HCT116 (cell line): ENCODE data around the gene HRH4.

Experiments used
- EZH2 ChIP-seq: fragments of 200-600 bp; sonication (generic); IDR thresholded peaks from 2 replicates; pipeline ENCODE4 v1.6.1; 2017; ENCODE audit warnings: antibody characterized with exemption, mixed run types
- FOSL1 ChIP-seq: IDR thresholded peaks from 2 replicates; pipeline ENCODE4 v1.6.1; 2012; ENCODE audit warnings: low read depth
- RAD21 ChIP-seq: IDR thresholded peaks from 2 replicates; pipeline ENCODE4 v1.6.1; 2012; ENCODE audit warnings: low read depth, mild to moderate bottlenecking
- SP1 ChIP-seq: IDR thresholded peaks from 2 replicates; pipeline ENCODE4 v1.6.1; 2012; ENCODE audit warnings: low read depth
- YY1 ChIP-seq: IDR thresholded peaks from 2 replicates; pipeline ENCODE4 v1.6.1; 2011; ENCODE audit warnings: low read length, low read depth, moderate library complexity, mild to moderate bottlenecking; ENCODE audit not compliant: insufficient replicate concordance; ENCODE audit errors: extremely low read depth
- ZFX ChIP-seq: fragments of 450-650 bp; IDR thresholded peaks from 2 replicates; pipeline ENCODE4 v1.6.1; 2017
- TF ChIP-seq, protein P1 (sequence below), 3 experiments: fragments of 200-600 bp in 1 of 3; sonication (generic) in 1 of 3; IDR thresholded peaks in 2 of 3; conservative IDR thresholded peaks in 1 of 3; 2 replicates each; pipeline ENCODE4 v1.5.1; 2012 to 2017; ENCODE audit warnings: low read depth in 2 of 3, low read length in 2 of 3, antibody characterized with exemption in 1 of 3, borderline replicate concordance in 1 of 3, control low read depth in 1 of 3, mild to moderate bottlenecking in 1 of 3, mixed read lengths in 1 of 3, mixed run types in 1 of 3, moderate library complexity in 1 of 3; ENCODE audit not compliant: insufficient read depth in 1 of 3
- TF ChIP-seq, protein P2 (sequence below): IDR thresholded peaks from 2 replicates; pipeline ENCODE4 v1.6.1; 2012

DNA sequence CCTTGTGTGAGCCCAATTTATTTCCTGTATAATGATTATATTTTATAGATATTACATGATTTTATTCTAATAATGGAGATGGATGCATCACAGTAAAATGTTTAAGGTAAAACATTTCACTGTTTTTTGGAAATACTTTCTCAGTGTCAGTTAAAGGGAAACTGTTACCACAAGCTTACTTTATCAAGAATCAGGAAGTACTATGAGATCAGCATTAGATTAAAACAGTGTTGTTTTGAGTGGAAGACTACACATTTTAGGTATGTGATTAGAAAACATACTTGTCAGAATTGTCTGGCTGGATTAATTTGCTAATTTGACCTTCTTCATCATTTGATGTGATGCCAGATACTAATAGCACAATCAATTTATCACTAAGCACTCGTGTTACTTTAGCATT, at the start of gene HRH4:
- TF ChIP-seq, protein P1, sequence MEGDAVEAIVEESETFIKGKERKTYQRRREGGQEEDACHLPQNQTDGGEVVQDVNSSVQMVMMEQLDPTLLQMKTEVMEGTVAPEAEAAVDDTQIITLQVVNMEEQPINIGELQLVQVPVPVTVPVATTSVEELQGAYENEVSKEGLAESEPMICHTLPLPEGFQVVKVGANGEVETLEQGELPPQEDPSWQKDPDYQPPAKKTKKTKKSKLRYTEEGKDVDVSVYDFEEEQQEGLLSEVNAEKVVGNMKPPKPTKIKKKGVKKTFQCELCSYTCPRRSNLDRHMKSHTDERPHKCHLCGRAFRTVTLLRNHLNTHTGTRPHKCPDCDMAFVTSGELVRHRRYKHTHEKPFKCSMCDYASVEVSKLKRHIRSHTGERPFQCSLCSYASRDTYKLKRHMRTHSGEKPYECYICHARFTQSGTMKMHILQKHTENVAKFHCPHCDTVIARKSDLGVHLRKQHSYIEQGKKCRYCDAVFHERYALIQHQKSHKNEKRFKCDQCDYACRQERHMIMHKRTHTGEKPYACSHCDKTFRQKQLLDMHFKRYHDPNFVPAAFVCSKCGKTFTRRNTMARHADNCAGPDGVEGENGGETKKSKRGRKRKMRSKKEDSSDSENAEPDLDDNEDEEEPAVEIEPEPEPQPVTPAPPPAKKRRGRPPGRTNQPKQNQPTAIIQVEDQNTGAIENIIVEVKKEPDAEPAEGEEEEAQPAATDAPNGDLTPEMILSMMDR (IDR thresholded peaks at IDR 0.05 in 2 of 3, conservative IDR thresholded peaks at IDR 0.05 in 1 of 3; ENCODE audit: borderline replicate concordance in 1 of 3, insufficient read depth in 1 of 3, low read depth in 2 of 3, low read length in 2 of 3): no peak
- TF ChIP-seq SP1 (no peak), YY1 (no peak), EZH2 (no peak), ZFX (no peak), RAD21 (no peak), FOSL1 (no peak)
- TF ChIP-seq, protein P2, sequence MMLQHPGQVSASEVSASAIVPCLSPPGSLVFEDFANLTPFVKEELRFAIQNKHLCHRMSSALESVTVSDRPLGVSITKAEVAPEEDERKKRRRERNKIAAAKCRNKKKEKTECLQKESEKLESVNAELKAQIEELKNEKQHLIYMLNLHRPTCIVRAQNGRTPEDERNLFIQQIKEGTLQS: no peak
